Panc1 (cell line): Measurements from ENCODE around the gene BHLHE40. TPM values are rescaled to one million over a fixed set of nuclear protein-coding genes. Genes with fewer than 3 reads are reported as not detected.

Source experiments
- ATAC-seq: fragments of 200-7000 bp; cut with Tn5 transposase; 2 replicates; pipeline ENCODE4 v1.9.1; 2020; ENCODE audit warnings: mild to moderate bottlenecking, moderate library complexity
- BruUV-seq: library from RNA; stranded (reverse); fragments of 400-500 nt; replicated peaks from 2 replicates; lab custom pipeline; 2021; lab: Mats Ljungman, UMichigan
- CTCF ChIA-PET: fragments of 300-600 bp; sonication (Branson Sonifier 250); formaldehyde crosslinking; loops from one replicate; lab custom pipeline; 2022; ENCODE audit warnings: antibody characterized with exemption; lab: Charles Lee
- POLR2A ChIA-PET: fragments of 300-600 bp; sonication (Branson Sonifier 250); formaldehyde crosslinking; loops from one replicate; lab custom pipeline; 2022; ENCODE audit warnings: antibody characterized with exemption; lab: Charles Lee
- DNase-seq: peaks from one replicate; pipeline ENCODE4 v3.0.0-alpha.2; 2010; ENCODE audit warnings: low read depth, low spot score
- H3K27ac ChIP-seq: 2 replicates; pipeline ENCODE4 v1.5.1; 2011; ENCODE audit warnings: mild to moderate bottlenecking, low read length, inconsistent platforms
- H3K27me3 ChIP-seq: fragments of 200-500 bp; sonication (Bioruptor generic); 2 replicates; pipeline ENCODE4 v1.6.0; 2014; ENCODE audit warnings: low read length, inconsistent platforms; ENCODE audit not compliant: control insufficient read depth, insufficient read depth
- H3K36me3 ChIP-seq: fragments of 200-500 bp; sonication (Bioruptor generic); 2 replicates; pipeline ENCODE4 v1.5.1; 2014; ENCODE audit warnings: inconsistent platforms, mild to moderate bottlenecking, low read length, moderate library complexity; ENCODE audit not compliant: control insufficient read depth, insufficient read depth
- H3K4me1 ChIP-seq: 2 replicates; pipeline ENCODE4 v1.5.1; 2011; ENCODE audit warnings: inconsistent platforms, mild to moderate bottlenecking, low read length, moderate library complexity; ENCODE audit not compliant: control insufficient read depth, insufficient read depth
- H3K4me3 ChIP-seq, 2 experiments: 2 replicates each; pipeline ENCODE4 v1.5.1; 2011 to 2012; ENCODE audit warnings: low read depth in 2 of 2, low read length in 2 of 2, mild to moderate bottlenecking in 2 of 2, inconsistent platforms in 1 of 2, moderate library complexity in 1 of 2
- H3K9me3 ChIP-seq: fragments of 200-500 bp; sonication (Bioruptor generic); 2 replicates; pipeline ENCODE4 v1.5.1; 2014; ENCODE audit warnings: low read depth, mild to moderate bottlenecking, inconsistent platforms, low read length, moderate library complexity; ENCODE audit not compliant: control insufficient read depth, insufficient read depth
- POLR2AphosphoS5 ChIP-seq: IDR thresholded peaks from 2 replicates; pipeline ENCODE4 v1.6.1; 2012; ENCODE audit warnings: mild to moderate bottlenecking, low read depth, low read length, moderate library complexity
- SIN3A ChIP-seq: IDR thresholded peaks from 2 replicates; pipeline ENCODE4 v1.6.1; 2012; ENCODE audit warnings: low read depth, mild to moderate bottlenecking, low read length, moderate library complexity, borderline replicate concordance; ENCODE audit not compliant: insufficient read depth
- TCF7L2 ChIP-seq: IDR thresholded peaks from 2 replicates; pipeline ENCODE4 v1.6.1; 2011; ENCODE audit warnings: mild to moderate bottlenecking, low read depth, low read length, inconsistent platforms
- in situ Hi-C: cut with HindIII; loops from 2 replicates; pipeline ENCODE4 v1.10.0; 2016; ENCODE audit warnings: low sequenced_read_pairs, low pct_unique_long_range_greater_than_20kb
- intact Hi-C: fragments of 100-400 bp; cut with micrococcal nuclease; formaldehyde crosslinking; loops from one replicate; pipeline ENCODE4 v1.10.0; 2022; ENCODE audit not compliant: unreplicated experiment
- total RNA-seq: library from RNA; stranded (reverse); gene quantifications from one replicate; pipeline ENCODE4 v1.2.1, GENCODE V29; 2021; ENCODE audit not compliant: unreplicated experiment
- TF ChIP-seq, protein P1 (sequence below), 2 experiments: IDR thresholded peaks; 2 replicates each; pipeline ENCODE4 v1.6.1; 2011 to 2012; ENCODE audit warnings: low read depth in 2 of 2, control low read depth in 1 of 2, low read length in 1 of 2, mild to moderate bottlenecking in 1 of 2, moderate library complexity in 1 of 2; ENCODE audit not compliant: insufficient read depth in 1 of 2
- TF ChIP-seq, protein P2 (sequence below): fragments of 450-650 bp; IDR thresholded peaks from 2 replicates; pipeline ENCODE4 v1.5.1; 2017; ENCODE audit warnings: mild to moderate bottlenecking

Gene BHLHE40
- total RNA-seq, 1 experiment from 2014 or later, result 78.4 TPM

DNA sequence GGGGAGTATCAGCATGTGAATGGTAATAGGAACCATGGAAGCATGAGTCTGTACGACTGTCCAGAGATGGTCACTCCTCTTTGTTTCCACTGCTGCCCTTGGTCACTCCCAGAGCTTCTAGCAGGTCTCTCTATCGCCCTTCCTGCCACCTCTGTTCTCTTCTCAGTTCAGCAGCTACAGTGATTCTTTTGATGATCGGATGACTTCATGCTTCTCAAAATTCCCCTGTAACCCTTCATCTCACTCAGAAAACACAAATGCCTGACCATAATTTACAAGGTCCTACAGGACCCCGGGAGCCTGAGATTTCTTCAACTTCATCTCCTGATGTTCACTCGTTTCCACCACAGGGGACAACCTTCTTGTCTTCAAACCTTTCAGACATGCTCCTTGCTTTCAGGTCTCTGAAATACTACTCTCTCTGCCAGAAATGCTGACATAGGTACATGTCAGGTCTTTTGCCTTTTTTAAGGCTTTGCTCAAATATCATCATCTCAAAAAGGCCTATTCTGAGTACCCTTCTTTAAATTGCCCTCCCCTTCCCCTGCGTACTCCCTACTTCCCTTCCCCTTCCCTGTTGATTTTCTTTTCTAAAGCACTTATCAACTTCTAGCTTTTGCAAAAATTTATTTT, 42.1 kb upstream of the BHLHE40 start:
- H3K36me3 ChIP-seq, result no peaks in the 10 kb centered on the region
- no peaks in the 10 kb centered on the region for H3K4me1 ChIP-seq
- POLR2A ChIA-PET, result no interaction called here
- no peaks in the 10 kb centered on the region for H3K9me3 ChIP-seq
- H3K27ac ChIP-seq, result no peak overlapping the region
- H3K27me3 ChIP-seq, result no peaks in the 10 kb centered on the region
- CTCF ChIA-PET, result no interaction called here
- in situ Hi-C loops (no loop called here), intact Hi-C loops (no loop called here)
- DNase-seq (no peak), ATAC-seq (no peak)
- TF ChIP-seq TCF7L2, result no peak
- TF ChIP-seq, protein P1, sequence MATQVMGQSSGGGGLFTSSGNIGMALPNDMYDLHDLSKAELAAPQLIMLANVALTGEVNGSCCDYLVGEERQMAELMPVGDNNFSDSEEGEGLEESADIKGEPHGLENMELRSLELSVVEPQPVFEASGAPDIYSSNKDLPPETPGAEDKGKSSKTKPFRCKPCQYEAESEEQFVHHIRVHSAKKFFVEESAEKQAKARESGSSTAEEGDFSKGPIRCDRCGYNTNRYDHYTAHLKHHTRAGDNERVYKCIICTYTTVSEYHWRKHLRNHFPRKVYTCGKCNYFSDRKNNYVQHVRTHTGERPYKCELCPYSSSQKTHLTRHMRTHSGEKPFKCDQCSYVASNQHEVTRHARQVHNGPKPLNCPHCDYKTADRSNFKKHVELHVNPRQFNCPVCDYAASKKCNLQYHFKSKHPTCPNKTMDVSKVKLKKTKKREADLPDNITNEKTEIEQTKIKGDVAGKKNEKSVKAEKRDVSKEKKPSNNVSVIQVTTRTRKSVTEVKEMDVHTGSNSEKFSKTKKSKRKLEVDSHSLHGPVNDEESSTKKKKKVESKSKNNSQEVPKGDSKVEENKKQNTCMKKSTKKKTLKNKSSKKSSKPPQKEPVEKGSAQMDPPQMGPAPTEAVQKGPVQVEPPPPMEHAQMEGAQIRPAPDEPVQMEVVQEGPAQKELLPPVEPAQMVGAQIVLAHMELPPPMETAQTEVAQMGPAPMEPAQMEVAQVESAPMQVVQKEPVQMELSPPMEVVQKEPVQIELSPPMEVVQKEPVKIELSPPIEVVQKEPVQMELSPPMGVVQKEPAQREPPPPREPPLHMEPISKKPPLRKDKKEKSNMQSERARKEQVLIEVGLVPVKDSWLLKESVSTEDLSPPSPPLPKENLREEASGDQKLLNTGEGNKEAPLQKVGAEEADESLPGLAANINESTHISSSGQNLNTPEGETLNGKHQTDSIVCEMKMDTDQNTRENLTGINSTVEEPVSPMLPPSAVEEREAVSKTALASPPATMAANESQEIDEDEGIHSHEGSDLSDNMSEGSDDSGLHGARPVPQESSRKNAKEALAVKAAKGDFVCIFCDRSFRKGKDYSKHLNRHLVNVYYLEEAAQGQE (IDR thresholded peaks at IDR 0.05; ENCODE audit: insufficient read depth in 1 of 2, low read depth in 2 of 2, low read length in 1 of 2), result no peak
- TF ChIP-seq POLR2AphosphoS5, result no peak
- TF ChIP-seq SIN3A, result no peak
- TF ChIP-seq, protein P2, sequence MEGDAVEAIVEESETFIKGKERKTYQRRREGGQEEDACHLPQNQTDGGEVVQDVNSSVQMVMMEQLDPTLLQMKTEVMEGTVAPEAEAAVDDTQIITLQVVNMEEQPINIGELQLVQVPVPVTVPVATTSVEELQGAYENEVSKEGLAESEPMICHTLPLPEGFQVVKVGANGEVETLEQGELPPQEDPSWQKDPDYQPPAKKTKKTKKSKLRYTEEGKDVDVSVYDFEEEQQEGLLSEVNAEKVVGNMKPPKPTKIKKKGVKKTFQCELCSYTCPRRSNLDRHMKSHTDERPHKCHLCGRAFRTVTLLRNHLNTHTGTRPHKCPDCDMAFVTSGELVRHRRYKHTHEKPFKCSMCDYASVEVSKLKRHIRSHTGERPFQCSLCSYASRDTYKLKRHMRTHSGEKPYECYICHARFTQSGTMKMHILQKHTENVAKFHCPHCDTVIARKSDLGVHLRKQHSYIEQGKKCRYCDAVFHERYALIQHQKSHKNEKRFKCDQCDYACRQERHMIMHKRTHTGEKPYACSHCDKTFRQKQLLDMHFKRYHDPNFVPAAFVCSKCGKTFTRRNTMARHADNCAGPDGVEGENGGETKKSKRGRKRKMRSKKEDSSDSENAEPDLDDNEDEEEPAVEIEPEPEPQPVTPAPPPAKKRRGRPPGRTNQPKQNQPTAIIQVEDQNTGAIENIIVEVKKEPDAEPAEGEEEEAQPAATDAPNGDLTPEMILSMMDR, result no peak
- no peak overlapping the region for H3K4me3 ChIP-seq
- no TSS peak for BruUV-seq

DNA sequence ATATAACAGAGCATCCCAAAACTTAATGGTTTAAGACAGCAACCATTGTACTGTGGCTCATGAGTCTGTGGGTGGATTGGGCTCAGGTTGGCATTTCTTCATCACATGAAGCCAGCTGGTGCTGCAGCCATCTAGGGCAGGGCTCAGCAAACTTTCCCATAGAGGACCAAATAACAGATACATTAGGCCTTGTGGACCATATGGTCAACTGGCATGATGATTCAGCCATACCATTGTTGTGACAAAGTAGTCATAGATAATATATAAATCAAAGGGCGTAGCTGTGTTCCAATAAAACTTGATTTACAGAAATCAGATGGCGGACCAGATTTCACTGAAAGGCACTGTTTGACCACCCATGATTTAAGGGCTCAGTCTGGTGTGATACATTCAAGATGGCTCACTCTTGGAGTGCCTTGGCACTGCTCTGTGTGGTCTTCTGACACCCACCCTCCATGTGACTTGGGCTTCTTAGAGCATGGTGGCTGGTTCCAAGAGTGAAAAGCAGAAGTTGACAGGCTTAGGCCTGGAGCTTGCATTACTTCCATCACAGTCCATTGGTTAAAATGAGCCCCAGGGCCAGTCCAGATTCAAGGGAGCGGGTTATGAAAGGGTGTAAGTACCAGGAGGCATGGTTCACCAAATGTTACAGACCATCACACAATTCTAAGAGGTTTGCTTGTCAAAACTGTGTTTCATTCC, 40.8 kb upstream of the BHLHE40 start:
- ATAC-seq (no peak), DNase-seq (no peak)
- no TSS peak for BruUV-seq
- TF ChIP-seq, protein P2, result no peak
- TF ChIP-seq TCF7L2 (no peak), POLR2AphosphoS5 (no peak), SIN3A (no peak)
- TF ChIP-seq, protein P1 (IDR thresholded peaks at IDR 0.05; ENCODE audit: insufficient read depth in 1 of 2, low read depth in 2 of 2, low read length in 1 of 2), result no peak
- CTCF ChIA-PET, result no interaction called here
- no peak overlapping the region for H3K27ac ChIP-seq
- H3K27me3 ChIP-seq, result no peaks in the 10 kb centered on the region
- no peaks in the 10 kb centered on the region for H3K36me3 ChIP-seq
- no peak overlapping the region for H3K4me3 ChIP-seq
- POLR2A ChIA-PET, result no interaction called here
- in situ Hi-C loops (no loop called here), intact Hi-C loops (no loop called here)
- no peaks in the 10 kb centered on the region for H3K4me1 ChIP-seq
- no peaks in the 10 kb centered on the region for H3K9me3 ChIP-seq
